Neural cell (in vitro differentiated cells): ENCODE measurements around the gene MRRF. TPM values are rescaled to one million over a fixed set of nuclear protein-coding genes. Genes with fewer than 3 reads are reported as not detected.

ENCODE experiments used
- H2AFZ ChIP-seq: fragments of 200-600, 300-800 bp; sonication (generic), shearing (Covaris generic); 2 replicates; pipeline ENCODE4 v1.6.0; 2014; ENCODE audit warnings: low read depth, mild to moderate bottlenecking, antibody characterized with exemption, low read length, moderate library complexity
- H3F3A ChIP-seq: fragments of 200-600 bp; shearing (Covaris generic); 2 replicates; pipeline ENCODE4 v1.6.1; 2016; ENCODE audit warnings: mild to moderate bottlenecking, moderate library complexity, mixed read lengths, antibody characterized with exemption, low read length; ENCODE audit not compliant: insufficient read depth, poor library complexity, severe bottlenecking
- H3K27ac ChIP-seq: fragments of 200-600, 300-800 bp; sonication (generic), shearing (Covaris generic); 2 replicates; pipeline ENCODE4 v1.5.1; 2014; ENCODE audit warnings: mild to moderate bottlenecking, low read length, moderate library complexity
- H3K27me3 ChIP-seq: fragments of 300-800, 200-600 bp; sonication (generic), shearing (Covaris generic); 2 replicates; pipeline ENCODE4 v1.6.0; 2014; ENCODE audit warnings: mild to moderate bottlenecking, low read depth, low read length, moderate library complexity; ENCODE audit not compliant: insufficient read depth
- H3K36me3 ChIP-seq: fragments of 300-800, 200-600 bp; sonication (generic), shearing (Covaris generic); 2 replicates; pipeline ENCODE4 v1.5.1; 2014; ENCODE audit warnings: mild to moderate bottlenecking, antibody characterized with exemption, low read length, moderate library complexity; ENCODE audit not compliant: insufficient read depth
- H3K4me2 ChIP-seq: fragments of 300-800, 200-600 bp; sonication (generic), shearing (Covaris generic); 2 replicates; pipeline ENCODE4 v1.6.0; 2014; ENCODE audit warnings: mild to moderate bottlenecking, low read length
- H3K4me3 ChIP-seq: fragments of 300-800, 200-600 bp; sonication (generic), shearing (Covaris generic); 2 replicates; pipeline ENCODE4 v1.5.1; 2014; ENCODE audit warnings: mild to moderate bottlenecking, low read length, moderate library complexity
- H3K79me2 ChIP-seq: fragments of 200-600 bp; shearing (Covaris generic); replicated peaks from 2 replicates; pipeline ENCODE4 v1.6.0; 2014; ENCODE audit warnings: mild to moderate bottlenecking, low read length, moderate library complexity; ENCODE audit not compliant: insufficient read depth
- H3K9ac ChIP-seq: fragments of 300-800, 200-600 bp; sonication (generic), shearing (Covaris generic); 2 replicates; pipeline ENCODE4 v1.6.1; 2016; ENCODE audit warnings: mild to moderate bottlenecking, low read length, mixed read lengths
- H3K9me2 ChIP-seq: fragments of 200-600 bp; shearing (Covaris generic); 2 replicates; pipeline ENCODE4 v1.6.1; 2016; ENCODE audit warnings: mild to moderate bottlenecking, low read length, mixed read lengths; ENCODE audit not compliant: insufficient read depth
- H3K9me3 ChIP-seq: fragments of 200-600, 300-800 bp; sonication (generic), shearing (Covaris generic); 2 replicates; pipeline ENCODE4 v1.6.1; 2016; ENCODE audit warnings: mild to moderate bottlenecking, mixed run types, low read length, moderate library complexity, mixed read lengths
- H4K20me1 ChIP-seq: fragments of 200-600 bp; shearing (Covaris generic); 2 replicates; pipeline ENCODE4 v1.6.1; 2016; ENCODE audit warnings: mild to moderate bottlenecking, mixed run types; ENCODE audit not compliant: insufficient read depth
- CTCF ChIP-seq: fragments of 450-650 bp; IDR thresholded peaks from 2 replicates; pipeline ENCODE4 v1.5.1; 2014; ENCODE audit warnings: antibody characterized with exemption, mild to moderate bottlenecking, moderate library complexity; ENCODE audit not compliant: poor library complexity, severe bottlenecking
- EP300 ChIP-seq: fragments of 450-650 bp; conservative IDR thresholded peaks from 2 replicates; pipeline ENCODE4 v1.6.1; 2014; ENCODE audit warnings: antibody characterized with exemption, mild to moderate bottlenecking, moderate library complexity; ENCODE audit not compliant: poor library complexity, severe bottlenecking
- EZH2 ChIP-seq: fragments of 200-600, 300-800 bp; shearing (Covaris generic), sonication (generic); IDR thresholded peaks from 2 replicates; pipeline ENCODE4 v1.6.1; 2014; ENCODE audit warnings: antibody characterized with exemption, low read length, borderline replicate concordance, mild to moderate bottlenecking; ENCODE audit not compliant: insufficient read depth, poor library complexity, severe bottlenecking
- MXI1 ChIP-seq: fragments of 450-650 bp; conservative IDR thresholded peaks from 2 replicates; pipeline ENCODE4 v1.6.1; 2014; ENCODE audit warnings: antibody characterized with exemption, mild to moderate bottlenecking; ENCODE audit not compliant: poor library complexity, severe bottlenecking
- POLR2AphosphoS5 ChIP-seq: IDR thresholded peaks from 2 replicates; pipeline ENCODE4 v1.6.1; 2012
- RAD21 ChIP-seq: fragments of 450-650 bp; conservative IDR thresholded peaks from 2 replicates; pipeline ENCODE4 v1.6.1; 2014; ENCODE audit warnings: antibody characterized with exemption, mild to moderate bottlenecking, moderate library complexity
- REST ChIP-seq: IDR thresholded peaks from 2 replicates; pipeline ENCODE4 v1.6.1; 2012; ENCODE audit warnings: borderline replicate concordance
- SMC3 ChIP-seq: fragments of 450-650 bp; conservative IDR thresholded peaks from 2 replicates; pipeline ENCODE4 v1.6.1; 2014; ENCODE audit warnings: antibody characterized with exemption, mild to moderate bottlenecking, moderate library complexity; ENCODE audit not compliant: poor library complexity
- TAF1 ChIP-seq: IDR thresholded peaks from 2 replicates; pipeline ENCODE4 v1.6.1; 2012; ENCODE audit warnings: low read depth
- polyA plus RNA-seq: library from polyadenylated mRNA; depleted of rRNA; stranded (reverse); fragments of >200 nt; gene quantifications from 2 replicates; pipeline ENCODE4 v1.2.3, GENCODE V29; 2014

The MRRF gene
- polyA plus RNA-seq, 1 donor from 2014 or later = 40.7 TPM

GRCh38 chr9:122222791-122223190 is 41.9 kb upstream of the MRRF start:
- Histone ChIP-seq H3K27me3 (peaks cover 100% of the 10 kb centered on the region), H3F3A (no peaks in the 10 kb centered on the region), H3K9me2 (no peaks in the 10 kb centered on the region), H3K9ac (no peak overlapping the region), H4K20me1 (no peaks in the 10 kb centered on the region), H3K79me2 (no peaks in the 10 kb centered on the region), H3K4me3 (no peak overlapping the region), H3K27ac (no peak overlapping the region), H2AFZ (no peak overlapping the region), H3K4me2 (no peak overlapping the region), H3K36me3 (no peaks in the 10 kb centered on the region), H3K9me3 (no peaks in the 10 kb centered on the region)
- TF ChIP-seq REST (no peak), EZH2 (no peak), POLR2AphosphoS5 (no peak), SMC3 (no peak), EP300 (no peak), CTCF (no peak), TAF1 (no peak), RAD21 (no peak), MXI1 (no peak)

GRCh38 chr9:122223435-122223834 is 41.2 kb upstream of the MRRF start:
- TF ChIP-seq RAD21 (no peak), TAF1 (no peak), REST (no peak), SMC3 (no peak), CTCF (no peak), EZH2 (no peak), EP300 (no peak)
- no peaks in the 10 kb centered on the region for H4K20me1 ChIP-seq
- H3K9me3 ChIP-seq = no peaks in the 10 kb centered on the region
- H3K4me3 ChIP-seq = no peak overlapping the region
- H3K9ac ChIP-seq = no peak overlapping the region
- peaks cover 99% of the 10 kb centered on the region for H3K27me3 ChIP-seq
- H3K4me2 ChIP-seq = no peak overlapping the region
- H3K36me3 ChIP-seq = no peaks in the 10 kb centered on the region
- H3K9me2 ChIP-seq = no peaks in the 10 kb centered on the region
- no peaks in the 10 kb centered on the region for H3K79me2 ChIP-seq
- no peaks in the 10 kb centered on the region for H3F3A ChIP-seq
- H3K27ac ChIP-seq = no peak overlapping the region
- H2AFZ ChIP-seq = no peak overlapping the region
